OCI-LY1 (cell line): ENCODE measurements around the gene HEATR1.

Experiments
- H2AFZ ChIP-seq: fragments of 200-600 bp; sonication (generic), shearing (Covaris generic); 2 replicates; pipeline ENCODE4 v1.6.0; 2014; ENCODE audit warnings: antibody characterized with exemption, mild to moderate bottlenecking, low read length
- H3F3A ChIP-seq: fragments of 200-600 bp; sonication (generic), shearing (Covaris generic); 2 replicates; pipeline ENCODE4 v1.6.0; 2014; ENCODE audit warnings: mild to moderate bottlenecking, antibody characterized with exemption, low read length, moderate library complexity; ENCODE audit not compliant: insufficient read depth
- H3K27ac ChIP-seq: fragments of 200-600 bp; sonication (generic); 2 replicates; pipeline ENCODE4 v1.5.1; 2014; ENCODE audit warnings: low read length, mixed run types, mild to moderate bottlenecking, low read depth; ENCODE audit not compliant: poor library complexity, severe bottlenecking
- H3K27me3 ChIP-seq: fragments of 200-600 bp; sonication (generic); 2 replicates; pipeline ENCODE4 v1.6.0; 2014; ENCODE audit warnings: antibody characterized with exemption, mild to moderate bottlenecking, low read length, moderate library complexity; ENCODE audit not compliant: insufficient read depth
- H3K36me3 ChIP-seq: fragments of 200-600 bp; sonication (generic); 2 replicates; pipeline ENCODE4 v1.6.1; 2014; ENCODE audit warnings: mild to moderate bottlenecking, antibody characterized with exemption, low read length, moderate library complexity, mixed read lengths; ENCODE audit not compliant: insufficient read depth
- H3K4me1 ChIP-seq: fragments of 200-600 bp; sonication (generic); 2 replicates; pipeline ENCODE4 v1.5.1; 2014; ENCODE audit warnings: mild to moderate bottlenecking, low read length, moderate library complexity; ENCODE audit not compliant: insufficient read depth, severe bottlenecking
- H3K4me2 ChIP-seq: fragments of 200-600 bp; sonication (generic), shearing (Covaris generic); 2 replicates; pipeline ENCODE4 v1.6.1; 2014; ENCODE audit warnings: low read length
- H3K4me3 ChIP-seq: fragments of 200-600 bp; sonication (generic); 2 replicates; pipeline ENCODE4 v1.5.1; 2014; ENCODE audit warnings: low read length, low read depth, mild to moderate bottlenecking, mixed read lengths; ENCODE audit not compliant: poor library complexity, severe bottlenecking
- H3K79me2 ChIP-seq: fragments of 200-600 bp; shearing (Covaris generic); 2 replicates; pipeline ENCODE4 v1.6.1; 2016; ENCODE audit warnings: mixed run types, low read length, mixed read lengths; ENCODE audit not compliant: insufficient read depth
- H3K9ac ChIP-seq: fragments of 200-600 bp; sonication (generic), shearing (Covaris generic); 2 replicates; pipeline ENCODE4 v1.6.1; 2014; ENCODE audit warnings: mild to moderate bottlenecking, low read length, mixed read lengths
- H3K9me2 ChIP-seq: fragments of 200-600 bp; sonication (generic), shearing (Covaris generic); 2 replicates; pipeline ENCODE4 v1.6.1; 2014; ENCODE audit warnings: low read depth, mild to moderate bottlenecking, low read length, mixed read lengths
- H3K9me3 ChIP-seq: fragments of 200-600 bp; shearing (Covaris generic); 2 replicates; pipeline ENCODE4 v1.6.1; 2014; ENCODE audit warnings: low read length, mixed read lengths
- H4K20me1 ChIP-seq: fragments of 200-600 bp; sonication (generic), shearing (Covaris generic); 2 replicates; pipeline ENCODE4 v1.6.0; 2016; ENCODE audit warnings: mild to moderate bottlenecking, low read length; ENCODE audit not compliant: insufficient read depth
- CTCF ChIP-seq: fragments of 200-600 bp; sonication (generic), shearing (Covaris generic); IDR thresholded peaks from 2 replicates; pipeline ENCODE4 v1.5.1; 2017; ENCODE audit warnings: mild to moderate bottlenecking, antibody characterized with exemption, low read length, moderate library complexity, mixed read lengths
- EZH2 ChIP-seq: fragments of 200-600 bp; sonication (generic), shearing (Covaris generic); IDR thresholded peaks from 2 replicates; pipeline ENCODE4 v1.8.0; 2017; ENCODE audit warnings: borderline replicate concordance, mixed run types, mild to moderate bottlenecking, antibody characterized with exemption, low read length, moderate library complexity, mixed read lengths

HEATR1 gene

GRCh38 chr1:236553370-236553769, 50.9 kb downstream of the HEATR1 start:
- Histone ChIP-seq H3K36me3 (peaks cover 94% of the 10 kb centered on the region), H3F3A (no peaks in the 10 kb centered on the region), H3K4me2 (no peak overlapping the region), H2AFZ (no peak overlapping the region), H4K20me1 (no peaks in the 10 kb centered on the region), H3K4me3 (no peak overlapping the region), H3K27ac (no peak overlapping the region), H3K27me3 (no peaks in the 10 kb centered on the region), H3K79me2 (no peaks in the 10 kb centered on the region), H3K9me3 (no peaks in the 10 kb centered on the region), H3K4me1 (no peaks in the 10 kb centered on the region), H3K9ac (no peak overlapping the region), H3K9me2 (no peaks in the 10 kb centered on the region)
- TF ChIP-seq CTCF (no peak), EZH2 (no peak)

GRCh38 chr1:236552901-236553300, 51.4 kb downstream of the HEATR1 start:
- Histone ChIP-seq H3K4me1 (no peaks in the 10 kb centered on the region), H3K9ac (no peak overlapping the region), H3K9me2 (no peaks in the 10 kb centered on the region), H3K36me3 (peaks cover 94% of the 10 kb centered on the region), H4K20me1 (no peaks in the 10 kb centered on the region), H3K4me2 (no peak overlapping the region), H3K4me3 (no peak overlapping the region), H3K79me2 (no peaks in the 10 kb centered on the region), H2AFZ (no peak overlapping the region), H3K27me3 (no peaks in the 10 kb centered on the region), H3K27ac (no peak overlapping the region), H3F3A (no peaks in the 10 kb centered on the region), H3K9me3 (no peaks in the 10 kb centered on the region)
- TF ChIP-seq EZH2 (no peak), CTCF (no peak)

- H4K20me1 ChIP-seq = no peaks in the 10 kb centered on the region
- H3K9me3 ChIP-seq = no peaks in the 10 kb centered on the region
Measured at GRCh38 chr1:236552096-236552495, 52.2 kb downstream of the HEATR1 start.

More at GRCh38 chr1:236552096-236552495, 52.2 kb downstream of the HEATR1 start:
- Histone ChIP-seq H3K27me3 (no peaks in the 10 kb centered on the region), H3F3A (no peaks in the 10 kb centered on the region), H3K4me2 (no peak overlapping the region), H3K4me3 (no peak overlapping the region), H3K36me3 (peaks cover 96% of the 10 kb centered on the region), H3K27ac (no peak overlapping the region), H2AFZ (no peak overlapping the region), H3K9ac (no peak overlapping the region), H3K79me2 (no peaks in the 10 kb centered on the region), H3K4me1 (no peaks in the 10 kb centered on the region), H3K9me2 (no peaks in the 10 kb centered on the region)
- TF ChIP-seq EZH2 = no peak
- no peak for TF ChIP-seq CTCF
